Measurements from ENCODE around the gene BAIAP2L1. TPM values are rescaled to one million over a fixed set of nuclear protein-coding genes. Genes with fewer than 3 reads are reported as not detected.

Gene BAIAP2L1
- total and polyA plus RNA-seq, 7 experiments from 2014 or later = 0.32 to 2.0 (median 0.56) TPM

DNA sequence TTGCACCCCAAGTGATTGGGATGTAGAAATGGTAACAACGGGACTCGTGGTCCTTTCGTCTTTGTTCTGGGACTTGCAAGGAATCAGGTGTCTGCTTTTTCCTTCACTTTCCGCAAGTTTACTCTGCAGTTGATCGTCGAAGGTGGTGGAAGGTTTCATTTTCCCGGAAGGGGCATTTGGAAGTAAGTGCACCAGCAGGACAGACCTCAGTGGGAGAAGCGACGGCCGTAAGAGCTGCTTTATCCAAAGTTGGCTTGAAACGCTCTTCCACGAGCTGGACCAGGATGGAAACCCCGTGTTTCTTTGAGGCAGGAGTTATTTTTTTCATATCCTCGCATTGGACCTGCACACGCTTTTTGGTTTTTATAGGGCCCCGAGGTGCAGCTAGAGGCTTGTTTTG lies 118.2 kb downstream of the BAIAP2L1 start:
- peaks cover 10 to 30% of the 10 kb centered on the region in 2 donors for H3K4me1 ChIP-seq (ENCODE audit: control insufficient read depth in 2 of 2, insufficient read depth in 2 of 2, low read length in 2 of 2)
- peaks cover 0 to 6% (median 0%) of the 10 kb centered on the region in 5 donors for H3K36me3 Mint-ChIP-seq
- intact Hi-C loops (cut with micrococcal nuclease) = loop anchor here in 1 of 2 donors (5.0 to 10.0 kb wide), 2 partner anchors 80 to 408 kb away; partner anchors contain the start of gene ASNS

DNA sequence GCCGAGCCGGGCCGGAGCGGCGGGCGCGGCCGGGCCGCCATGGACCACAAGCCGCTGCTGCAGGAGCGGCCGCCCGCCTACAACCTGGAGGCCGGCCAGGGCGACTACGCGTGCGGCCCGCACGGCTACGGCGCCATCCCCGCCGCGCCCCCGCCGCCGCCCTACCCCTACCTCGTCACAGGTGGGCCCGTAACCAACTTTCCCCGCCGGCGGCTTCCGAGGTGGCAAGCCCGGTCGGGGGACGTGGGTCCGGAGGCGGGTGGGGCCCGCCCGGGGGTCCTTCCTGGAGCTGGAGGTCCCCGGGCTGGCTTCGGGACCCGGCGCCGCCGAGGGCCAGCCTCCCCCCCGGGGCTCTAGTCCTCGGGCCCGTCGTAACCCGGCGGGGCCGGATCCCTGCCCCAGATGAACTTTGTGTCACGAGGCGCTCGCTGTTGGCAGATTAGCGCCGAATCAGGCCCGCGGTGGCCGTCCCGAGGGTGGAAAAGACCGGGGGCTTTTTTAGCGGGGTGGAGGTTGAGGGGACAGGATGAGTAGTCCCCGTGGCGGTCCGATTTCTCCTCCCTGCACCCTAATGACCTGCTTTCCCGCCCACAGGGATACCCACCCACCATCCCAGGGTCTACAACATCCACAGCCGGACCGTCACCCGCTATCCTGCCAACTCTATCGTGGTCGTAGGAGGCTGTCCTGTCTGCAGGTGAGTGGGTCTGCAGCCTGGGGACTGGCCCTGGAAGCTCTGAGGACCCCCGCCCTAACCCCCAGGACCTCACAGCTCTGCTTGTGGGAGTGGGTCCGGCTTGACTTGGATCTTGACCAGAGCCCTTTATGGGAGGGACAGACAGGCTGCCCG lies 118.9 kb downstream of the BAIAP2L1 start:
- no peaks in the 10 kb centered on the region for H3K9me3 Mint-ChIP-seq

More for the DNA sequence above, 118.2 kb downstream of the BAIAP2L1 start:
- Histone ChIP-seq H3K9me3 (ENCODE audit: control insufficient read depth in 2 of 3, low read length in 3 of 3) (no peaks in the 10 kb centered on the region), H3K4me3 (ENCODE audit: low read length) (peak overlapping the region; percentile 58), H3K27me3 (ENCODE audit: control insufficient read depth in 2 of 2, insufficient read depth in 2 of 2, low read length in 2 of 2) (no peaks in the 10 kb centered on the region), H3K27ac (ENCODE audit: low read depth, low read length) (peak overlapping the region; percentile 92), H3K36me3 (ENCODE audit: control insufficient read depth in 2 of 3, insufficient read depth in 3 of 3, low read length in 3 of 3) (peaks cover 0 to 3% (median 0%) of the 10 kb centered on the region in 3 experiments)
- no peak for DNase-seq
- peak overlapping the region; percentile 80 to 89 (median 85) for H3K4me3 Mint-ChIP-seq
- H3K27ac Mint-ChIP-seq = peak overlapping the region; percentile 61 to 93 (median 86)
- no peak for ATAC-seq
- peaks cover 20 to 46% (median 36%) of the 10 kb centered on the region in 7 donors for H3K4me1 Mint-ChIP-seq
- ChIA-PET CTCF (no interaction called here), POLR2A (interaction anchor here (0.8 to 8.3 kb wide), 2 partner anchors 31 to 55 kb away, joined by 4 to 106 read pairs; partner anchors contain the start of gene TECPR1)
- no peaks in the 10 kb centered on the region for H3K9me3 Mint-ChIP-seq
- no peaks in the 10 kb centered on the region for H3K27me3 Mint-ChIP-seq

GRCh38 chr7:98280791-98281756 lies 119.8 kb downstream of the BAIAP2L1 start, which contains the start of gene BRI3:
Gene BRI3 (plus strand): TSS chr7:98281686. CDS start chr7:98281796, 110 bp downstream.
- Histone ChIP-seq H3K4me1 (ENCODE audit: control insufficient read depth in 2 of 2, insufficient read depth in 2 of 2, low read length in 2 of 2) (peaks cover 10 to 30% of the 10 kb centered on the region in 2 donors), H3K4me3 (ENCODE audit: low read length) (peak within 1 kb of the TSS; percentile 96), H3K27ac (ENCODE audit: low read depth, low read length) (peak within 1 kb of the TSS; percentile 92), H3K36me3 (ENCODE audit: control insufficient read depth in 2 of 3, insufficient read depth in 3 of 3, low read length in 3 of 3) (no peaks in the 10 kb centered on the region), H3K27me3 (ENCODE audit: control insufficient read depth in 2 of 2, insufficient read depth in 2 of 2, low read length in 2 of 2) (no peaks in the 10 kb centered on the region), H3K9me3 (ENCODE audit: control insufficient read depth in 2 of 3, low read length in 3 of 3) (no peaks in the 10 kb centered on the region)
- Mint-ChIP-seq H3K9me3 (no peaks in the 10 kb centered on the region), H3K27me3 (no peaks in the 10 kb centered on the region), H3K27ac (peak within 1 kb of the TSS; percentile 83 to 94 (median 88)), H3K4me1 (peaks cover 20 to 40% (median 30%) of the 10 kb centered on the region in 7 donors), H3K36me3 (peaks cover 0 to 6% (median 0%) of the 10 kb centered on the region in 5 donors), H3K4me3 (peak within 1 kb of the TSS; percentile 85 to 91 (median 88))
- ATAC-seq (peak; percentile 87), DNase-seq (peak; percentile 73 to 93 (median 85))
- intact Hi-C loops (cut with micrococcal nuclease) = loop anchor here (1.0 to 10.0 kb wide), 13 partner anchors 14 to 862 kb away; partner anchors contain the start of genes ASNS (in 2 of the 2), BAIAP2L1 (in 2 of the 2), LMTK2 (in 2 of the 2) and TRRAP (in 1 of the 2)
- ChIA-PET CTCF (interaction anchor here (1.2 kb wide), 2 partner anchors 14 to 30 kb away, joined by 3 to 4 read pairs; no protein-coding TSS in a partner anchor), POLR2A (interaction anchor here (1.0 to 8.3 kb wide), 4 partner anchors 17 to 79 kb away, joined by 3 to 106 read pairs (median 4); partner anchors contain the start of gene TECPR1)

More for the DNA sequence above, 118.9 kb downstream of the BAIAP2L1 start:
- H3K27ac Mint-ChIP-seq = peak overlapping the region; percentile 61 to 93 (median 86)
- peak overlapping the region; percentile 58 for H3K4me3 ChIP-seq (ENCODE audit: low read length)
- ATAC-seq (peak; percentile 24), DNase-seq (peak in 4 of 9 donors; percentile 11 to 44 (median 38))
- CTCF ChIA-PET = no interaction called here
- no peaks in the 10 kb centered on the region for H3K27me3 ChIP-seq (ENCODE audit: control insufficient read depth in 2 of 2, insufficient read depth in 2 of 2, low read length in 2 of 2)
- peaks cover 10 to 30% of the 10 kb centered on the region in 2 donors for H3K4me1 ChIP-seq (ENCODE audit: control insufficient read depth in 2 of 2, insufficient read depth in 2 of 2, low read length in 2 of 2)
- intact Hi-C loops (cut with micrococcal nuclease) = loop anchor here (1.0 to 10.0 kb wide), 13 partner anchors 15 to 861 kb away; partner anchors contain the start of genes ASNS (in 2 of the 2), BAIAP2L1 (in 2 of the 2), LMTK2 (in 2 of the 2) and TRRAP (in 1 of the 2)
- no peaks in the 10 kb centered on the region for H3K9me3 ChIP-seq (ENCODE audit: control insufficient read depth in 2 of 3, low read length in 3 of 3)
- peaks cover 20 to 46% (median 36%) of the 10 kb centered on the region in 7 donors for H3K4me1 Mint-ChIP-seq
- H3K36me3 ChIP-seq (ENCODE audit: control insufficient read depth in 2 of 3, insufficient read depth in 3 of 3, low read length in 3 of 3) = no peaks in the 10 kb centered on the region
- H3K4me3 Mint-ChIP-seq = peak overlapping the region; percentile 80 to 89 (median 85)
- H3K27me3 Mint-ChIP-seq = no peaks in the 10 kb centered on the region
- H3K27ac ChIP-seq (ENCODE audit: low read depth, low read length) = peak overlapping the region; percentile 92
- POLR2A ChIA-PET = interaction anchor here (0.6 to 8.3 kb wide), 2 partner anchors 30 to 78 kb away, joined by 3 to 106 read pairs; partner anchors contain the start of gene TECPR1
- peaks cover 0 to 6% (median 0%) of the 10 kb centered on the region in 5 donors for H3K36me3 Mint-ChIP-seq

DNA sequence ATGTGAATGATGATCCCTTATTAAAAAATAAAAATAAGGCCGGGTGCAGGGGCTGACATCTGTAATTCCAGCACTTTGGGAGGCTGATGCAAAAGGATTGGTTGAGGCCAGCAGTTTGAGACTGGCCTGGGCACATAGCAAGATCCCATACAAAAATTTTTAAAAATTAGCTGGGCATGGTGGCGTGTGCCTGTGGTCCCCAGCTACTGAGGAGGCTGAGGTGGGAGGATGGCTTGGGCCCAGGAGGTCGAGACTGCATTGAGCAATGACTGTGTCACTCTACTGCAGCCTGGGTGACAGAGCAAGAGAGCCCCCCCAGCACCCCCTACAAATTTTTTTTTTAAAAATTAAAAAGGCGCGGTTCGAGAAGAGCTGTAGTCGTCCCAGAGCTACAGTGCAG lies 120.6 kb downstream of the BAIAP2L1 start:
- Histone ChIP-seq H3K27ac (ENCODE audit: low read depth, low read length) (peak overlapping the region; percentile 84), H3K4me3 (ENCODE audit: low read length) (peak overlapping the region; percentile 96), H3K36me3 (ENCODE audit: control insufficient read depth in 2 of 3, insufficient read depth in 3 of 3, low read length in 3 of 3) (no peaks in the 10 kb centered on the region), H3K27me3 (ENCODE audit: control insufficient read depth in 2 of 2, insufficient read depth in 2 of 2, low read length in 2 of 2) (no peaks in the 10 kb centered on the region), H3K4me1 (ENCODE audit: control insufficient read depth in 2 of 2, insufficient read depth in 2 of 2, low read length in 2 of 2) (peaks cover 10 to 28% of the 10 kb centered on the region in 2 donors), H3K9me3 (ENCODE audit: control insufficient read depth in 2 of 3, low read length in 3 of 3) (no peaks in the 10 kb centered on the region)
- Mint-ChIP-seq H3K4me1 (peaks cover 20 to 39% (median 30%) of the 10 kb centered on the region in 7 donors), H3K9me3 (no peaks in the 10 kb centered on the region), H3K36me3 (peaks cover 0 to 6% (median 0%) of the 10 kb centered on the region in 5 donors), H3K27me3 (no peaks in the 10 kb centered on the region), H3K27ac (peak overlapping the region; percentile 76 to 94 (median 87)), H3K4me3 (peak overlapping the region; percentile 81 to 91 (median 88))
- no peak for DNase-seq
- intact Hi-C loops (cut with micrococcal nuclease) = loop anchor here (2.0 to 10.0 kb wide), 6 partner anchors 13 to 863 kb away; partner anchors contain the start of genes ASNS (in 1 of the 2), BAIAP2L1 (in 1 of the 2) and TRRAP (in 1 of the 2)
- CTCF ChIA-PET = interaction anchor here (0.7 to 1.2 kb wide), 3 partner anchors 13 to 1205 kb away, joined by 3 to 4 read pairs (median 3); no protein-coding TSS in a partner anchor
- ATAC-seq = no peak
- POLR2A ChIA-PET = interaction anchor here (0.6 to 8.3 kb wide), 6 partner anchors 12 to 78 kb away, joined by 3 to 106 read pairs (median 4); partner anchors contain the start of gene TECPR1

GRCh38 chr7:98278936-98279335 lies 122.0 kb downstream of the BAIAP2L1 start:
- Histone ChIP-seq H3K27me3 (ENCODE audit: control insufficient read depth in 2 of 2, insufficient read depth in 2 of 2, low read length in 2 of 2) (no peaks in the 10 kb centered on the region), H3K4me3 (ENCODE audit: low read length) (no peak overlapping the region), H3K9me3 (ENCODE audit: control insufficient read depth in 2 of 3, low read length in 3 of 3) (no peaks in the 10 kb centered on the region), H3K27ac (ENCODE audit: low read depth, low read length) (no peak overlapping the region), H3K4me1 (ENCODE audit: control insufficient read depth in 2 of 2, insufficient read depth in 2 of 2, low read length in 2 of 2) (peaks cover 10 to 18% of the 10 kb centered on the region in 2 donors), H3K36me3 (ENCODE audit: control insufficient read depth in 2 of 3, insufficient read depth in 3 of 3, low read length in 3 of 3) (no peaks in the 10 kb centered on the region)
- ChIA-PET CTCF (no interaction called here), POLR2A (interaction anchor here (1.5 to 8.3 kb wide), 2 partner anchors 10 to 27 kb away, joined by 4 to 106 read pairs; partner anchors contain the start of gene TECPR1)
- peak overlapping the region in 1 of 9 donors; percentile 90 for H3K27ac Mint-ChIP-seq
- H3K27me3 Mint-ChIP-seq = no peaks in the 10 kb centered on the region
- no peak for ATAC-seq
- intact Hi-C loops (cut with micrococcal nuclease) = no loop called here
- peaks cover 0 to 6% (median 0%) of the 10 kb centered on the region in 5 donors for H3K36me3 Mint-ChIP-seq
- no peak for DNase-seq
- peaks cover 10 to 25% (median 18%) of the 10 kb centered on the region in 7 donors for H3K4me1 Mint-ChIP-seq
- H3K9me3 Mint-ChIP-seq = no peaks in the 10 kb centered on the region
- no peak overlapping the region for H3K4me3 Mint-ChIP-seq

All from naive thymus-derived CD4-positive, alpha-beta T cell (primary cell).